ENCODE results near the gene TEX13A. TPM values are rescaled to one million over a fixed set of nuclear protein-coding genes. Genes with fewer than 3 reads are reported as not detected.
"Not testable (repeated sequence)": the region's sequence is repeated elsewhere in the genome, so short reads cannot be mapped to it uniquely, and the experiment has no call there.

TEX13A gene
- total and polyA plus RNA-seq, 4 donors, result not detected

- H3K4me3 ChIP-seq (ENCODE audit: low read depth in 1 of 3, low read length in 3 of 3), result no peak overlapping the region
- no peaks in the 10 kb centered on the region for H3K27me3 ChIP-seq (ENCODE audit: control insufficient read depth in 4 of 4, insufficient read depth in 4 of 4, low read length in 3 of 4)
- no peaks in the 10 kb centered on the region for H3K4me1 ChIP-seq (ENCODE audit: control insufficient read depth in 4 of 4, insufficient read depth in 4 of 4, low read length in 3 of 4)
- no peaks in the 10 kb centered on the region for H3K36me3 ChIP-seq (ENCODE audit: control insufficient read depth in 4 of 4, insufficient read depth in 3 of 4, low read depth in 1 of 4, low read length in 3 of 4)
- 77% methylated on average over 2 of the region's 2 CpGs for WGBS
- H3K9ac ChIP-seq (ENCODE audit: low read depth in 1 of 2, low read length in 2 of 2), result no peak overlapping the region
- DNase-seq (ENCODE audit: low spot score), result no peak
- TF ChIP-seq NR2F2 (IDR thresholded peaks at IDR 0.05) (no peak), JUND (IDR thresholded peaks at IDR 0.05) (no peak), FOXA2 (IDR thresholded peaks at IDR 0.05) (no peak), HNF4G (IDR thresholded peaks at IDR 0.05) (no peak), GABPA (IDR thresholded peaks at IDR 0.05 in 1 of 2, conservative IDR thresholded peaks at IDR 0.05 in 1 of 2) (no peak), SP1 (IDR thresholded peaks at IDR 0.05) (no peak)
- H3K27ac ChIP-seq (ENCODE audit: low read depth in 1 of 2, low read length in 2 of 2), result no peak overlapping the region
- H3K9me3 ChIP-seq (ENCODE audit: control insufficient read depth in 4 of 4, low read length in 3 of 4), result no peaks in the 10 kb centered on the region
These were observed 20.6 kb upstream of the TEX13A start for GRCh38 chrX:105241056-105241455.

- DNase-seq (ENCODE audit: low spot score); H3K36me3 ChIP-seq (ENCODE audit: control insufficient read depth in 4 of 4, insufficient read depth in 3 of 4, low read depth in 1 of 4, low read length in 3 of 4); H3K27ac ChIP-seq (ENCODE audit: low read depth in 1 of 2, low read length in 2 of 2); H3K27me3 ChIP-seq (ENCODE audit: control insufficient read depth in 4 of 4, insufficient read depth in 4 of 4, low read length in 3 of 4); H3K9ac ChIP-seq (ENCODE audit: low read depth in 1 of 2, low read length in 2 of 2); H3K4me1 ChIP-seq (ENCODE audit: control insufficient read depth in 4 of 4, insufficient read depth in 4 of 4, low read length in 3 of 4); H3K9me3 ChIP-seq (ENCODE audit: control insufficient read depth in 4 of 4, low read length in 3 of 4); H3K4me3 ChIP-seq (ENCODE audit: low read depth in 1 of 3, low read length in 3 of 3): not testable (repeated sequence)
- 93% methylated on average over 3 of the region's 3 CpGs for WGBS
These were observed 16.9 kb upstream of the TEX13A start for GRCh38 chrX:105237407-105237806.

DNA sequence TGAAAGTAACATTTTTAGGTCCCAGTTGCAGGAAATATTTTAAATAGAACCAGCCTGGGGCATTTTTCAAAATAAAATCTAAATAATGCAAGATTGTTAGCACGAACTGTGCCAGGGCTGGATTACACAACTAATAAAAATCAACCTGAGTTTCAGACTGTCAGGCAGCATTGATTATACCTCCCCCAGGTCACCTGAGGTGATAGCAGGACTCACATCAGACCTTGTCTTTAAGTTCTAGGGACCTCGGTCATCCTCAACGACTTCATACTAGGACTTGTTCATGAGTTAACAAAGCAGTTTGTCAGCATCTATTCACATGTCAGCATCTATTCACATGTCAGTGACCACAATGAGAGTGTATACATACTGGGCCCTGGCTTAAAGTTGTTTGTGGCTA, 8.7 kb upstream of the TEX13A start:
- 38% methylated on average over 3 of the region's 3 CpGs for WGBS
- H3K4me3 ChIP-seq (ENCODE audit: low read depth in 1 of 3, low read length in 3 of 3), result no peak overlapping the region
- H3K4me1 ChIP-seq (ENCODE audit: control insufficient read depth in 4 of 4, insufficient read depth in 4 of 4, low read length in 3 of 4), result peaks cover 0 to 4% (median 2%) of the 10 kb centered on the region in 4 donors
- no peaks in the 10 kb centered on the region for H3K9me3 ChIP-seq (ENCODE audit: control insufficient read depth in 4 of 4, low read length in 3 of 4)
- no peaks in the 10 kb centered on the region for H3K27me3 ChIP-seq (ENCODE audit: control insufficient read depth in 4 of 4, insufficient read depth in 4 of 4, low read length in 3 of 4)
- TF ChIP-seq GABPA (IDR thresholded peaks at IDR 0.05 in 1 of 2, conservative IDR thresholded peaks at IDR 0.05 in 1 of 2), result no peak
- TF ChIP-seq, protein P1, sequence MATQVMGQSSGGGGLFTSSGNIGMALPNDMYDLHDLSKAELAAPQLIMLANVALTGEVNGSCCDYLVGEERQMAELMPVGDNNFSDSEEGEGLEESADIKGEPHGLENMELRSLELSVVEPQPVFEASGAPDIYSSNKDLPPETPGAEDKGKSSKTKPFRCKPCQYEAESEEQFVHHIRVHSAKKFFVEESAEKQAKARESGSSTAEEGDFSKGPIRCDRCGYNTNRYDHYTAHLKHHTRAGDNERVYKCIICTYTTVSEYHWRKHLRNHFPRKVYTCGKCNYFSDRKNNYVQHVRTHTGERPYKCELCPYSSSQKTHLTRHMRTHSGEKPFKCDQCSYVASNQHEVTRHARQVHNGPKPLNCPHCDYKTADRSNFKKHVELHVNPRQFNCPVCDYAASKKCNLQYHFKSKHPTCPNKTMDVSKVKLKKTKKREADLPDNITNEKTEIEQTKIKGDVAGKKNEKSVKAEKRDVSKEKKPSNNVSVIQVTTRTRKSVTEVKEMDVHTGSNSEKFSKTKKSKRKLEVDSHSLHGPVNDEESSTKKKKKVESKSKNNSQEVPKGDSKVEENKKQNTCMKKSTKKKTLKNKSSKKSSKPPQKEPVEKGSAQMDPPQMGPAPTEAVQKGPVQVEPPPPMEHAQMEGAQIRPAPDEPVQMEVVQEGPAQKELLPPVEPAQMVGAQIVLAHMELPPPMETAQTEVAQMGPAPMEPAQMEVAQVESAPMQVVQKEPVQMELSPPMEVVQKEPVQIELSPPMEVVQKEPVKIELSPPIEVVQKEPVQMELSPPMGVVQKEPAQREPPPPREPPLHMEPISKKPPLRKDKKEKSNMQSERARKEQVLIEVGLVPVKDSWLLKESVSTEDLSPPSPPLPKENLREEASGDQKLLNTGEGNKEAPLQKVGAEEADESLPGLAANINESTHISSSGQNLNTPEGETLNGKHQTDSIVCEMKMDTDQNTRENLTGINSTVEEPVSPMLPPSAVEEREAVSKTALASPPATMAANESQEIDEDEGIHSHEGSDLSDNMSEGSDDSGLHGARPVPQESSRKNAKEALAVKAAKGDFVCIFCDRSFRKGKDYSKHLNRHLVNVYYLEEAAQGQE (IDR thresholded peaks at IDR 0.05), result no peak
- TF ChIP-seq NR2F2 (IDR thresholded peaks at IDR 0.05), result no peak
- peak in 1 of 2 donors; percentile 25 for TF ChIP-seq RXRA (IDR thresholded peaks at IDR 0.05)
- H3K9ac ChIP-seq (ENCODE audit: low read depth in 1 of 2, low read length in 2 of 2), result no peak overlapping the region
- H3K36me3 ChIP-seq (ENCODE audit: control insufficient read depth in 4 of 4, insufficient read depth in 3 of 4, low read depth in 1 of 4, low read length in 3 of 4), result no peaks in the 10 kb centered on the region
- no peak for DNase-seq (ENCODE audit: low spot score)
- no peak overlapping the region for H3K27ac ChIP-seq (ENCODE audit: low read depth in 1 of 2, low read length in 2 of 2)

DNA sequence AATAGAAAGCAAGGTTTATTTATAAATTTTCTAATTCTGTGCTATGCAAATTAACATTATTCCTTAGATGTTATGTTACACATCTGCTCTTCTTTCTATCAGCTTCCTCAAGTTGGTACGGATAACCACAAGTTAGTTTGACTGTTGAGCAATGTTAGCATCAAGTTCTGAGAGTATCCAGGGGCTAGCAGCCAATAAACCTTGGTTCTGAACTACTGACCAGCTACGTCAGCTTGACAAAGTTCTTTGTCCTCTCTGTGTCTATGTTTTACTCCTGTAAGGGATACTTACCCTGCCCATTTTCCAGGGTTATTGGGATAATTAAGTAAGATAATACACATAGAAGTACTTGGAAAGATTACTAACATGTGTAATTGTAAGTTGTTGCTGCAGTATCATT, 8.1 kb upstream of the TEX13A start:
- H3K9me3 ChIP-seq (ENCODE audit: control insufficient read depth in 4 of 4, low read length in 3 of 4), result no peaks in the 10 kb centered on the region
- H3K4me3 ChIP-seq (ENCODE audit: low read depth in 1 of 3, low read length in 3 of 3), result no peak overlapping the region
- DNase-seq (ENCODE audit: low spot score), result no peak
- TF ChIP-seq RXRA (IDR thresholded peaks at IDR 0.05) (peak in 1 of 2 donors; percentile 34), ATF3 (IDR thresholded peaks at IDR 0.05) (no peak), HNF4A (conservative IDR thresholded peaks at IDR 0.05) (peak; percentile 20 to 58)
- peaks cover 0 to 4% (median 2%) of the 10 kb centered on the region in 4 donors for H3K4me1 ChIP-seq (ENCODE audit: control insufficient read depth in 4 of 4, insufficient read depth in 4 of 4, low read length in 3 of 4)
- 22% methylated on average over 2 of the region's 2 CpGs for WGBS
- H3K9ac ChIP-seq (ENCODE audit: low read depth in 1 of 2, low read length in 2 of 2), result no peak overlapping the region
- H3K27me3 ChIP-seq (ENCODE audit: control insufficient read depth in 4 of 4, insufficient read depth in 4 of 4, low read length in 3 of 4), result no peaks in the 10 kb centered on the region
- no peak overlapping the region for H3K27ac ChIP-seq (ENCODE audit: low read depth in 1 of 2, low read length in 2 of 2)
- H3K36me3 ChIP-seq (ENCODE audit: control insufficient read depth in 4 of 4, insufficient read depth in 3 of 4, low read depth in 1 of 4, low read length in 3 of 4), result no peaks in the 10 kb centered on the region

All from liver (tissue), 9 donors.